HL-60 (cell line): ENCODE results near the gene MAST3.

Source experiments
- POLR2AphosphoS5 ChIP-seq: IDR thresholded peaks from 2 replicates; pipeline ENCODE4 v1.6.1; 2012; ENCODE audit warnings: low read depth
- TF ChIP-seq, protein P1 (sequence below): IDR thresholded peaks from one replicate; pipeline ENCODE4 v1.5.1; 2011; ENCODE audit warnings: low read length, control low read depth, inconsistent platforms; ENCODE audit not compliant: insufficient read depth

DNA sequence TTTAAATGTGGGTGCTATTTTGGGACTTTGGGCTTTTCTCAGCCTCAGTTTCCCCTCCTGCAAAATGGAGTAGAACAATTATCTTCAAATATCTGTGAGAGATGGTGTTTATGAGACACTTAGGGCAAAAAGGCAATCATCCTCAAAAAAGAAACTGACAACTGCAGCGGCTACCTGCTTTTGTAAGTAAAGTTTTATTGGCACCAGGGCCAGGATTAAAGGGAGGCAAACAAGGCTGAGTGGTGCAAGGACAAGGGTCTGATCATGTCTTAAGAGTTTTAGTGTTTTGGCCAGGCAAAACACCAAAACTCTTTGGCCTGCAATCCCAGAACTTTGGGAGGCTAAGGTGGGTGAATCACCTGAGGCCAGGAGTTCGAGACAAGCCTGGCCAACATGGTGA is 1.3 kb upstream of the MAST3 start:
- TF ChIP-seq, protein P1, sequence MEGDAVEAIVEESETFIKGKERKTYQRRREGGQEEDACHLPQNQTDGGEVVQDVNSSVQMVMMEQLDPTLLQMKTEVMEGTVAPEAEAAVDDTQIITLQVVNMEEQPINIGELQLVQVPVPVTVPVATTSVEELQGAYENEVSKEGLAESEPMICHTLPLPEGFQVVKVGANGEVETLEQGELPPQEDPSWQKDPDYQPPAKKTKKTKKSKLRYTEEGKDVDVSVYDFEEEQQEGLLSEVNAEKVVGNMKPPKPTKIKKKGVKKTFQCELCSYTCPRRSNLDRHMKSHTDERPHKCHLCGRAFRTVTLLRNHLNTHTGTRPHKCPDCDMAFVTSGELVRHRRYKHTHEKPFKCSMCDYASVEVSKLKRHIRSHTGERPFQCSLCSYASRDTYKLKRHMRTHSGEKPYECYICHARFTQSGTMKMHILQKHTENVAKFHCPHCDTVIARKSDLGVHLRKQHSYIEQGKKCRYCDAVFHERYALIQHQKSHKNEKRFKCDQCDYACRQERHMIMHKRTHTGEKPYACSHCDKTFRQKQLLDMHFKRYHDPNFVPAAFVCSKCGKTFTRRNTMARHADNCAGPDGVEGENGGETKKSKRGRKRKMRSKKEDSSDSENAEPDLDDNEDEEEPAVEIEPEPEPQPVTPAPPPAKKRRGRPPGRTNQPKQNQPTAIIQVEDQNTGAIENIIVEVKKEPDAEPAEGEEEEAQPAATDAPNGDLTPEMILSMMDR = no peak
- no peak for TF ChIP-seq POLR2AphosphoS5
